GF-D8 (cell line): ENCODE results near the gene CERKL.
"Not testable (repeated sequence)": the region's sequence is repeated elsewhere in the genome, so short reads cannot be mapped to it uniquely, and the experiment has no call there.

ENCODE experiments used
- DNase-seq: peaks from one replicate; lab custom pipeline; 2025; lab: John Stamatoyannopoulos, UW

Gene CERKL, protein sequence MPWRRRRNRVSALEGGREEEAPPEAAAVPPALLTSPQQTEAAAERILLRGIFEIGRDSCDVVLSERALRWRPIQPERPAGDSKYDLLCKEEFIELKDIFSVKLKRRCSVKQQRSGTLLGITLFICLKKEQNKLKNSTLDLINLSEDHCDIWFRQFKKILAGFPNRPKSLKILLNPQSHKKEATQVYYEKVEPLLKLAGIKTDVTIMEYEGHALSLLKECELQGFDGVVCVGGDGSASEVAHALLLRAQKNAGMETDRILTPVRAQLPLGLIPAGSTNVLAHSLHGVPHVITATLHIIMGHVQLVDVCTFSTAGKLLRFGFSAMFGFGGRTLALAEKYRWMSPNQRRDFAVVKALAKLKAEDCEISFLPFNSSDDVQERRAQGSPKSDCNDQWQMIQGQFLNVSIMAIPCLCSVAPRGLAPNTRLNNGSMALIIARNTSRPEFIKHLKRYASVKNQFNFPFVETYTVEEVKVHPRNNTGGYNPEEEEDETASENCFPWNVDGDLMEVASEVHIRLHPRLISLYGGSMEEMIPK

GRCh38 chr2:181656450-181657291 lies at the start of gene CERKL:
TSS of gene CERKL (minus strand) at chr2:181657105. CDS start at chr2:181657006, 99 bp downstream.
- no peak for DNase-seq

- not testable (repeated sequence) for DNase-seq
These were observed 45.6 kb upstream of the CERKL start for GRCh38 chr2:181702519-181702918.

DNA sequence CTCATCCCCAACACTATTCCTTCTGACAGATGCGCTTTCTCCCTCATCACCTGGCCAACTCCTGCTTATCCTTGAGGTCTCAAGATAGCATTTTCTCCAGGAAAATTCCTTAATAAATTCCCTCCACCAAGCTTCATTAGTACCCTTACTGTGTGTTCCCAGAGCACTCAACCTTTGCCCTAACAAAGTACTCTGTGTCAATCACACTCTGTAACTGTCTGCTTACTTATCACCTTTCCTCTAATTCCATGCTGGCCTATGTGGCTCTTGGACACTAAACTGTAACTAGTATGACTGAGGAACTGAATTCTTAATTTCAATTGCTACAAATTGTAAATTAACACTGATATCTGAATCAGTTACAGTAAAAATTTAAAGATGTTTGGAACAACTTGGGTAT lies 41.3 kb upstream of the CERKL start:
- no peak for DNase-seq

GRCh38 chr2:181697571-181697970 lies 40.7 kb upstream of the CERKL start:
- DNase-seq: no peak

DNA sequence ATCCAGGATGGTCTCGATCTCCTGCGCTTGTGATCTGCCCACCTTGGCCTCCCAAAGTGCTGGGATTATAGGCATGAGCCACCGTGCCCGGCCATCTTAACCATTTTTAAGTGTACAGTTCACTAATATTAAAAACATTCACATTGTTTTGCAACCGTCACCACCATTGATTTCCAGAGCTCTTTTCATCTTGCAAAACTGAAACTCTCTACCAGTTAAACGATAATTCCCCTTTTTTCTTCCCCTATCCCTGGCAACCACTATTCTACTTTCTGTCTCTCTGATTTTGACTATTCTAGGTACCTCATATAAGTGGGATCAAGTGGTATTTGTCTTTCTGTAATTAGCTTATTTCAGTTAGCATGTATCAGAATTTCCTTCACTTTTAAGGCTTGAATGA lies 40.2 kb upstream of the CERKL start:
- no peak for DNase-seq

- no peak for DNase-seq
These were observed 37.4 kb upstream of the CERKL start for GRCh38 chr2:181694271-181694670.

DNA sequence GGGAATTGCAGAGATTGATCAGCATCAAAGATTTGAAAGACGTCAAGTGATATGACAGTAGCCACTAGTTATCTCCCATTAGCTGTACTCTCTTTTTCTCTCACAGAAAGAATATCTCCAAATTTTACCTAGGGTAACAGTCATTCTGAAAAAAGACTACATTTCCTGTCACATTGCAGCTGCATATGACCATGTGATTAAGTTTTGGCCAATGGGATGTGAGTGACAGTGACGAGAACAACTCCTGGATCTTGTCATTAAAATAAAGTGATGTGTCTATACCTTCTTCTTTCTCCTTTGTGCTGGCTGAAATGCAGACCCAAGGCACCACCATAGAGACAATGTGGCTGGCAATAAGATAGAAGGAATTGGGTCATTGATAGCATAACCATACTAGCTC lies 34.0 kb upstream of the CERKL start:
- no peak for DNase-seq

- no peak for DNase-seq
These were observed 29.8 kb upstream of the CERKL start for GRCh38 chr2:181686576-181687185.

DNA sequence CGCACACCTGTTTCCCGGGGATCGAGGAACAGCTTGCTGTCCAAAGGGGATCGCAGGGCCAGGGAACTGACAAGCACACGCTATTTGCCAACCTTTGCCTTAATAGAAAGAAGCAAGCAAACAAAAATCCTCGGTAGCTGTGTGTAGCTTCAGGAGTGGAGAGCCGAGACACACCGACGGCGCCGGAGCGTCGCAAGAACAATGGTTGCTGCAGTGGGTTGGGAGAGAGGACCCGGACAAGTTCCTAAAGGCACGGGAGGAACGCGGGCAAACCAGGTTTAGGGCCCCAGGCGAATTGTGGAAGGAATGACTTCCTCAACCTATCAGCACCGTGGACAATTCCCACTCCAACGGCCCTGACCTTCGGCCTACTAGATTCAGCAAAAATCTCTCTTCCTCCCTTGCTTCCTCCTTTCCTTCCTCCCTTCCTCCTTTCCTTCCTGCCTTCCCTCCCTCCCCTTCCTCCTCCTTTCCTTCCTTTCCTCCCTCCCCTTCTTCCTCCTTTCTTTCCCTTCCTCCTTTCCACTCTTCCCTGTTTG lies 28.3 kb upstream of the CERKL start:
- DNase-seq: no peak

GRCh38 chr2:181684454-181685149 lies 27.7 kb upstream of the CERKL start:
- no peak for DNase-seq

- no peak for DNase-seq
These were observed 26.9 kb upstream of the CERKL start for GRCh38 chr2:181683518-181684453.

DNA sequence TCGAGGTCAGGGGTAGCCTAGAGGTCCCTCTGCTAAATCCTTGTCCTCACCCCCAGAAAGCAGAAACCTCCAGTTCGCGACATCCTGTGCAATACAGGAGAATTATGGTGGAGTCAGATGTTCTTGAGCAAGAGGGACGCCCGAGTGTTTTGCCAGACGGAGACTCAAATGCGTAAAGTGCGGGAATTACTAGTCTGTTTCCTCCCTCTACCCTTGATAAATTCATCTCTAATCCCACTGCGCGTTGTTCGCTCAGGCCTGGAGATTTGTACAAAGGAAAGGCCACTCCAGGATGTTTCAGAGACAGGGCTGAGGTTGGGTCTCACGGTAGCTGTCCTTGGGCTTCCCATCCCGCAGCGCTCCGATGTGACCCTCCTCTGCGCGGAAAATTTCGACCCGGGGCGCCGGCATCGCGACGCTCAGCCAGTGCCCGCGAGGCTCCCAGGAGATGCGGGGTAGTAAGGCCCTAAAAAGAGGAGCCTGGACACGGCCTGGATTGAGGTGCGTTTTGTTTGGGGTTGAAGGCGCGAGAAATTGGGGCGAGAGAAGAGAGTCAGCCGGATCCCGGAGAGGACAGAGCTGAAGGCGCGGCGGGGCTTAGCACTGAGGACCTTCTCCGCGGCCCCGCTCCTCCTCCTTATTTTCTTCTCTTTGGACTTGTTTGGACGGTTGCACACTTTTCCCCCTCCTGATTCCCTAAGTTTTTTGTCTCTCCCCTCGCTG lies 26.1 kb upstream of the CERKL start:
- DNase-seq: no peak

- DNase-seq: no peak
These were observed 25.3 kb upstream of the CERKL start for GRCh38 chr2:181682026-181682789.

- no peak for DNase-seq
These were observed 24.3 kb upstream of the CERKL start for GRCh38 chr2:181680937-181681811.

GRCh38 chr2:181680055-181680936 lies 23.4 kb upstream of the CERKL start, which contains the start of gene NEUROD1:
TSS of gene NEUROD1 (minus strand) at chr2:181680517. CDS start at chr2:181678860, 1,657 bp downstream.
- no peak for DNase-seq

GRCh38 chr2:181679544-181679979 lies 22.7 kb upstream of the CERKL start:
- no peak for DNase-seq
